AG04450 (cell line): Measurements from ENCODE around the gene CPT1A. TPM values are rescaled to one million over a fixed set of nuclear protein-coding genes. Genes with fewer than 3 reads are reported as not detected.
"Not testable (repeated sequence)": the region's sequence is repeated elsewhere in the genome, so short reads cannot be mapped to it uniquely, and the experiment has no call there.

Experiments used
- CTCF ChIA-PET: fragments of 300-600, 350-600 bp; formaldehyde crosslinking; extraction: SDS; loops from one replicate; lab custom pipeline; 2022; ENCODE audit warnings: antibody characterized with exemption, inconsistent platforms; lab: Charles Lee
- POLR2A ChIA-PET: fragments of 350-600 bp; formaldehyde crosslinking; extraction: SDS; loops from one replicate; lab custom pipeline; 2021; ENCODE audit warnings: antibody characterized with exemption, inconsistent platforms; lab: Yijun Ruan, JAX
- DNase-seq: peaks from one replicate; pipeline ENCODE4 v3.0.0-alpha.2; 2011; ENCODE audit warnings: low read depth, low spot score
- H3K27ac ChIP-seq: one replicate; pipeline ENCODE4 v1.5.1; 2012; ENCODE audit warnings: low read depth, low read length, control low read depth
- H3K27me3 ChIP-seq: one replicate; pipeline ENCODE4 v1.6.0; 2012; ENCODE audit warnings: low read length; ENCODE audit not compliant: control insufficient read depth, insufficient read depth
- H3K4me3 ChIP-seq: 2 replicates; pipeline ENCODE4 v1.5.1; 2011; ENCODE audit warnings: mild to moderate bottlenecking, low read depth, low read length, control low read depth
- H3K9me3 ChIP-seq: 2 replicates; pipeline ENCODE4 v1.5.1; 2012; ENCODE audit warnings: low read length; ENCODE audit not compliant: control insufficient read depth, insufficient read depth
- CTCF ChIP-seq: IDR thresholded peaks from 2 replicates; pipeline ENCODE4 v1.5.1; 2011; ENCODE audit warnings: low read depth, low read length, control low read depth, inconsistent platforms
- polyA plus RNA-seq: library from polyadenylated mRNA; depleted of rRNA; stranded (reverse); fragments of >200 nt; gene quantifications from 2 replicates; pipeline ENCODE4 v1.2.3, GENCODE V29; 2011

CPT1A gene
- polyA plus RNA-seq, 1 experiment = 12.4 TPM

GRCh38 chr11:68859123-68859522 lies 17.4 kb upstream of the CPT1A start:
- TF ChIP-seq CTCF = no peak
- no peak overlapping the region for H3K4me3 ChIP-seq
- CTCF ChIA-PET = interaction anchor here (0.7 kb wide), 1 partner anchor 142 kb away, joined by 3 read pairs; no protein-coding TSS in a partner anchor
- no peak for DNase-seq
- H3K27me3 ChIP-seq = peaks cover 18% of the 10 kb centered on the region
- peaks cover 7% of the 10 kb centered on the region for H3K9me3 ChIP-seq
- POLR2A ChIA-PET = no interaction called here
- no peak overlapping the region for H3K27ac ChIP-seq

- POLR2A ChIA-PET = no interaction called here
- Histone ChIP-seq H3K27me3 (peaks cover 33% of the 10 kb centered on the region), H3K4me3 (no peak overlapping the region), H3K9me3 (peaks cover 3% of the 10 kb centered on the region; the same call in 1 of the 2 replicates), H3K27ac (no peak overlapping the region)
- DNase-seq = no peak
- no peak for TF ChIP-seq CTCF
- CTCF ChIA-PET = no interaction called here
These were observed 15.4 kb upstream of the CPT1A start for GRCh38 chr11:68857037-68857586.

GRCh38 chr11:68856425-68857030 lies 14.8 kb upstream of the CPT1A start:
- DNase-seq, H3K27ac ChIP-seq, POLR2A ChIA-PET, H3K9me3 ChIP-seq, H3K4me3 ChIP-seq, CTCF ChIA-PET: not testable (repeated sequence)
- H3K27me3 ChIP-seq = peaks cover 37% of the 10 kb centered on the region

- H3K27me3 ChIP-seq = peaks cover 37% of the 10 kb centered on the region
- peak overlapping the region; percentile 51 for H3K4me3 ChIP-seq
- H3K27ac ChIP-seq = no peak overlapping the region
- no peak for TF ChIP-seq CTCF
- ChIA-PET CTCF (no interaction called here), POLR2A (no interaction called here)
- H3K9me3 ChIP-seq = peaks cover 3% of the 10 kb centered on the region; the same call in 1 of the 2 replicates
- DNase-seq = no peak
These were observed 13.7 kb upstream of the CPT1A start for GRCh38 chr11:68855205-68855981.

GRCh38 chr11:68854273-68854958 lies 12.7 kb upstream of the CPT1A start:
- no peak for DNase-seq
- H3K9me3 ChIP-seq = peaks cover 3% of the 10 kb centered on the region; the same call in 1 of the 2 replicates
- no peak for TF ChIP-seq CTCF
- no peak overlapping the region for H3K4me3 ChIP-seq
- ChIA-PET CTCF (interaction anchor here (0.6 kb wide), 1 partner anchor 363 kb away, joined by 5 read pairs; no protein-coding TSS in a partner anchor), POLR2A (no interaction called here)
- H3K27me3 ChIP-seq = peaks cover 37% of the 10 kb centered on the region
- H3K27ac ChIP-seq = no peak overlapping the region
